Stimulated activated CD4-positive, alpha-beta T cell treated with anti-CD3 and anti-CD28 coated beads, Interleukin-2, amount 100 ng/mL, for 24 hours (primary cell): ENCODE data around the gene REXO1.

Source experiments
- DNase-seq, 2 donors: peaks; one replicate each; pipeline ENCODE4 v3.0.0-alpha.2; 2020

REXO1 gene

GRCh38 chr19:1860821-1861598 lies 12.7 kb upstream of the REXO1 start:
- no peak for DNase-seq

DNA sequence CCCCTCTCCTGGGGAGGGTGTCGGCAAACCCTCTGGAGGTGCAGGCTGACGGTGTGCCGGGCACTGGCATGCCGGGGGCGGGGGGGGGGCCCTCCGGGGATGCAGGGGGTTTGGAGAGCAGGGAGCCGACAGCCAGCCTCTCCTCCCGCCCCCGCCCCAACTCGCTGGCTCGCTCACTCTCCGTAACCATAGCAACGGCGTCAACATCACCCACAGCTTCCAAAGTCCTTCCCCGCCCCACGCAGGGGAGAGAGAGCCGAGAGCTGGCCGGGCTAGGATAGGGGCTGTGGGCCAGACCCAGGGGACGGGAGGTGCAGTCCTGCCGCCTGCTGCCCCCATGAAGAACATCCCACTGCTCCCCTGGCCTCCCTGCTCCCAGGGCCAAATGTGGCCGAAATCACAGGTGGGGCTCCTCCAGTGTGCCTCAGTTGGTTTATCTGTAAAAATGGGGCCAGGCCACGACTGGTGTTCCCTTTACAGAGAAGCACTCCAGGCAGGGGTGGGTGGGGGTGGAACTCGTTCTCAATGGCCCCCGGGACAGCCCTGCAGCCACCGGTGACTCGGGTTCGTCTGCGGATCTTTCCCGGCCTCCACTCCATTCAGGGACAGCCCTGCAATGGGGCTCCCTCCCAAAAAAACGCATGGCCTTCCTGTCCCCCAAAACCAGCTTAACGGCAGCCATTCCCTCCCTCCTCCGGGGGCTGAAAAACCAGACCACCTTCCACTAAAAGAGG lies 11.9 kb upstream of the REXO1 start:
- peak in 1 of 2 donors; percentile 64 for DNase-seq

DNA sequence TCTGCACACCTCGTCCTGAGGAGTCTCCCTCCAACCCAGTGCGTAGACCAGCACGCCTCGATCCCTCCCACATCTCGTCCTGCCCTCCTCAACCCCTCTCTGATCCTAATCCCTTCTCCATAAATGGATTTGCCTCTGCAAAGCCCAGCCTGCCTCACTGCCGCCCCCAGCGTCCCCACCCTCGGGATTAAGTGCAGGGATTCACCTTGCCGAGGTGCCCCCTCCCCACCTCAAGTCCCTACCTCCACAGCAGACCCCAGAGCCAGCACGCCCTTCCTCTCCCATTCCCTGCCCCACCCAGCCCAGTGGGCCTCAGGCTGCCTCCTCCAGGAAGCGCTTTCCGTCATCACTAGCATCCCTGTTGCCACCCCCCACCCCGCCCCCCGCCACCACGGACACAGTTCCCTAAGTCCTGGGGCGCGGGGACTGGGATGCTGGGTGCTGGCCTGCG lies 11.1 kb upstream of the REXO1 start:
- DNase-seq, result no peak

GRCh38 chr19:1858412-1859081 lies 10.3 kb upstream of the REXO1 start:
- DNase-seq, result no peak

DNA sequence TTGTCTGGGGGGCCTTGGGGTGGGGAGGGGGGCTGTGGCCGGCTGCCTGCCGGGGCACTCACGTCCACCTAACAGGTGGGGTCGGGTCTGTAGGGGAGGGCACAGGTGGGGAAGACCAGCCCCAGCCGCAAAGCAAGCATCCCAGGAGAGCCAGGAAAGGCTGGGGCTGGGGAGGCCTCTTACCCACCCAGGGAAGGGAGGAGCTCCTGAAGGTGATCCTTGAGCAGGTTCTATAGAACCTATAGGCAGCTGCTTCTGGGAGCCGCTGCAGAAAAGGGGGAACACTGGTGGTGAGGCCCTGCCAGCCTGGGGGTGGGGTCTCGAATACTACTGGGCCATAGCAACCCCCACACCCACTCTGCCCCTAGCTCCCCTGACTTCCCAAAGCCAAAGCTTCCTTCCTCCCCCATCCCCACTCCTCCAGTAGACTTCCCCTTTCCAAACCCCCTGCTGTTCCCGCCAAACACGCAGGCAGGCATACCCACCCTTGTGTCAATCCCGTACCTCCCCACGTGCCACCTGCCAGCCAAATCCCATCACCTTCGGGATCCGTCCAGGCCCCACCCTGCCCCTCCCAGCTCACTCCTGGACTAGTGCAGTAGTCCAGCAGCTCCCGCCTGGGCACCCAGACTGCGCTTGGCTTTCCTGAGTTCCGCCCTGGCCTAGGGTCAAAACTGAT lies 9.5 kb upstream of the REXO1 start:
- DNase-seq, result no peak

DNA sequence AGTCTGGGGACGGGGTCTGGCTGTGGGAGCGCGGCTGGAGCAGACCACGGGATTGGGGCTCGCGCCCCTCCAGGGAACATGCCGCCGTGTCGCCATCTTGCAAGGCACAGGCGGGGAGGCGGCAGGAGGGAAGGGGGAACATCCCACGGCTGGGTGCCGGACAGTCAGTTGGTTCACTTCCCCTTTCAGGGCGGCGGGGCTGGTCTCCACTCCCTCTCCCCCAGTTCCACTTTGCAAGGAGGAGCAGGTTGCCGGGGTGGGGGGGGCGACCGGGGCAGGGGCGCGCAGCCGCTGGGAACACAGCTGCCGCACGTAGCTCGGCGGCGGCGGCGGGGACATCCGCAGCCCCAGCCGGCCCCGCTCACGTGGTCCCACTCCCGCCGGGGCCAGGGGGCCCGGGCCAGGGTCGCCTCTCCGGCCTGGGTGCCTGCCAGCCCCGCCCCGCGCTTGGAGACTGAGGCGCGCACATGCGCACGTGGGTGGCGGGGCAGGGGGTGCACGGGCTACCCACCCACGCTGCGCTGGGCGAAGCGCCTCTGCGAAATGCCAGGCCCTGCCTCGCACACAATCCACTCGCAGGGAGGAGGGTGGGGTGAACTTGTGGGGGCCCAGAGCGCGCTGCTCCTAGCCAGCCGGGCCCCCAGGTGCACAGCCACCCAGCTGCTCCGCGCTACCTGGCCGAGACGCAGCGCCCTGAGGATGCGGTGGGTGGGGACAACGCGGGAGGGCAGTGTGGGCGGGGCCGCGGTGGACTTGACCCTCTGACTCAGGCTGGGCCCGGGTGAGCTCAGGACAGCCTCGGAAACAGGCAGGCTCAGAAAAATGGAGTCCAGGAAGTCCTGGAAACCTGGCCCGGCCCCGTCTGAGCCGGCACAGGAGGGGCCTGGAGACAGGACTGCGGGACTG lies 8.7 kb upstream of the REXO1 start:
- peak; percentile 44 to 67 for DNase-seq

DNA sequence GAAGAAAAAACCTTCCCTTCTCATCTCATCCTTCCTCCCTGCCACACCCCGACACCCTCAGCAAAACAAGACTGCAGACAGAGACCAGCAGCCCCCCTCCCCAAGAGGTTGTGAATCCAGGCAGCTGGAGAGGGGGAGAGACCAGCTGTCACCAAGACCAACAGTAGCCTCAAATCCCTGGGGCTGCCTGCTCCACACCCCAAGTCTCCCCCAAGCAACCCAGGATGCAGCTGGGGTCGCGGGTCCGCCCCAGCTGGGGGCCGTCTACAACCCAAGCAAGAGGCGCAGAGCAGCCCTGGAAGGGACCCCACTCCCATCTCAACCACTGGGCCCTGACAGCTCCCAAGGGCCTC lies 8.0 kb upstream of the REXO1 start:
- no peak for DNase-seq

DNA sequence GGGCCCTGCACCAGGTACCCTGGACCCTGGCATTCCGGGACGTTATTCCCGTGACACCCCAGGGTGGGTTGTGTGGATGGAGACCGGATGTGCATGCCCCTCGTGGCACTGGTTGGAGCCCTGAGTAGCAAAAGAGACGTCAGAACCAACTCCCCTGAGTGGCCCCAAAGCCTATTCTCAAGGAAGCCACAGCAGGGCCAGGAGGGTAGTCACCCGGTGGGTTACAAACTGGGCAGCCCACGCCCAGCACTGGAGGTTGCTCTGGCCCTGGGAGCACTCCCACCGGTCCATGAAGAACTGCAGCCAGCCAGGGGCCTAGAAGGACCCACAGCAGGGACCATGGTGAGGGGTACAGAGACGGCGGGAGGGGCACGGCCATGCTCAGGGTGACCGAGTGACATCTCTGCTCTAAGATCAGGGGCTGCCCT lies 7.6 kb upstream of the REXO1 start:
- peak in 1 of 2 donors; percentile 50 for DNase-seq

DNA sequence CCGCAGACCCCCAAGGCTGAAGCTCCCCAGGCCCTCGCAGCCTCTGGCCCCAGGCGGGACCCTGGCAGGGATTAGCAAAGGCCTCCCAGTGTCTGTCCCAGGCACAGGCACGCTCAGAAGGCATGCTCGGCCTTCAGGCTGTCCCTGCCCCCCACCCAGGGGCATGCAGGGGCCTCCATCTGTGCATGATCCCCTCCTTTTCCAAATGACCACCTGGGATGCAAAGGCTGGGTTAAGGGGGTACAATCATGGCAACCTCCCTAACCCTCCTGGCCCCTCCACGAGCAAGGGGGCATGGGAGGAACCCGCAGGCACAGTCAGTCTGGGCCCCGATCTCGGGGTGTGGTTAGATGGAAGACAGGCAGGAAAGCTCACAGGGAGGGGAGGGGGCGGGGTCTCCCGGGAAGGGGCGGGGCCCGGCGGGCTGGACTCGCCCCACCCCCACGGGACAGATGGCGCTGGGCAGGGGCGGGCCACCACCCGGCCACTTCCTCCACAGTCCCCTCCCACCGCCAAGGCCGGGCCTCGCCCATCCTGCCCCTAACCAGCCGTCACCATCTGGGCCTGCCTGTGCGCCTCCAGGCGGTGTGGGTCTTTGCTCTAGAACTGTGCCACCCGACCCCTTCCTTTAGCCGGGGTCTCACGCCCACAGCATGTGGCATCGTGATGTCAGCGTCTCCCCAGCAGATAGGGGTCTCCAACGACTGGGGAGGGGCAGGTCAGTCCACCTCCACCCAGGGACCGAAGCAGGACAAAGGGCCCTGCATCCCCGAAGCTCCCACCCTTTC lies 7.0 kb upstream of the REXO1 start:
- peak; percentile 76 to 89 for DNase-seq

DNA sequence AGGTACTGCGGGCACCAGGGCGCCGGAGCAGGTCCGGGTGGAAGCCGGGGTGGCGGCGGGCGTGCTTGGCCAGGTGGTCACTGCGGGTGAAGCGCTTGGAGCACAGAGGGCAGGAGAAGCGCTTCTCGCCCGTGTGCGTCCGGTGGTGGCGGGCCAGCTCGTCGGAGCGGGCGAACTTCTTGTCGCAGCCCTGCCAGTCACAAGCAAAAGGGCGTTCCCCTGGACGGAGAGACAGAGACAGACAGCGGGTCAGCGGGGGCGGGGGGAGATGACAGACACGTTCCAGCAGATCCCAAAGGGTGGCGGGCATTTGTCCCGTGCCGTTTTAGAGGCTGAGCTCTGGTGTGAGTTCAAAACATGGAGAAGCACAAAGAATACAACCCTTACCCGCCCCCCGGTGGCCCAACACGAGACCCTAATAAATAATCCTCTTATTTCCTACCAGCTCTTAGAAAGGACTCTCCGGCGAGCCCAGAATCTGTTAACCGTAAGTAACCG lies 6.3 kb upstream of the REXO1 start:
- DNase-seq, result no peak

DNA sequence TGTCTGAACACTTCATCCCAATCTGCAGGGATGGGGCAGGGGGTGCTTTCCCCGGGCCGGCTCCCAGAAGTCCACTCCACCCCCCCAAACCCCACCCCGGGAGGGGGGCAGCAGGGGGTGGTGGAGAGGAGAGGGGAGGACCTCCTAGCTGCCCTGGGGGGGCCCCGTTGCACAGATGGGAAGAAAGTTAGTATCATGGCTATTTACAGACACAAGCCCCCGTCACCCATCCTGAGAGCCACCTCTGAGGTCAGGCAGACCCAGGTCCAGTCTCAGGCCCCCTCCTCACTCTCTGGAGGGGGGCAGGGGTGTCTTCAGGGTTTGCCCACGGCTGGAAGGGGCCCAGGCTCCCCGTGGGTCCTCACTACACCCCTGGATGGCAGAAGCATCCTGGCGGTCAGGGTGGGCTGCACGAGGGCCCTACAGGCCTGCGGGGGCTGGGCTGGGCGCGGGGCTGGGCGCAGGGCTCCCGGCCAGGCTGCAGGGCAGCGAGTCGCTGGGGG lies 5.8 kb upstream of the REXO1 start:
- no peak for DNase-seq

DNA sequence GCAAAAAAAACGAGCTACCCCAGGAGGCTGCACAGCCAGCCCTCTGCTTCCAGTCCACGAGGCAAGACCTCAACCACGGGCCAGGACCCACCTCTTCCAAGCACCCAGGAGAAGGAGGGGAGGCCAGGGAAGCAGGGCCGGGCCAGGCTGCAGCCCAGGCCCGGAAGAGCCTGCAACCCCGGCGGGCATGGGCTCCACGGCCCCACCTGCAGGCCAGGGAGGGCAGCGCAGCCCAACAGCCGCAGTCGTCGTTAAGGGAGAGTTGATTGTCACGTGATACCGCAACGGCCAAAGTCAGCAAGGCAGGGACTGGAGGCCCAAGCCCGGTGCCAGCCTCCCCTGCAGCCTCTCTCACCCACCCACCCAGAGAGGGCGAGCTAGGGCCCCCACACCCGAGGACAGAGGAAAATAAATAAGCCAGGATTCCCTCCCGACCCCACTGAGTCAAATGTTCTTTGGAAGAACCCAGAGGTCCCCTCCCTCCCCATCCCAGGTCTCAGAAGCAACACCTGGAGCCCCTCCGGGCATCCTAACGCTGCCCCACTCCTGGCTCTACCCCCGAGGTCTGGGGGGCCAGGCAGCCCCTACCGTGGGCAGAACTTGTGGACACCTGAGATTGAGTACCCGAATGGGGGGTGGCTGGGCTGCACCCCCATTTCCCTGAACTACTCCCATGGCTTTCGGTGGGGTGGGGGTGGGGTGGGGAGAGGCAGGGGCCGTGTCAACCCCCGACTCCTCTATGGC lies 5.2 kb upstream of the REXO1 start:
- peak; percentile 85 to 89 for DNase-seq

- no peak for DNase-seq
Observed at GRCh38 chr19:1852581-1853128, 4.4 kb upstream of the REXO1 start.

DNA sequence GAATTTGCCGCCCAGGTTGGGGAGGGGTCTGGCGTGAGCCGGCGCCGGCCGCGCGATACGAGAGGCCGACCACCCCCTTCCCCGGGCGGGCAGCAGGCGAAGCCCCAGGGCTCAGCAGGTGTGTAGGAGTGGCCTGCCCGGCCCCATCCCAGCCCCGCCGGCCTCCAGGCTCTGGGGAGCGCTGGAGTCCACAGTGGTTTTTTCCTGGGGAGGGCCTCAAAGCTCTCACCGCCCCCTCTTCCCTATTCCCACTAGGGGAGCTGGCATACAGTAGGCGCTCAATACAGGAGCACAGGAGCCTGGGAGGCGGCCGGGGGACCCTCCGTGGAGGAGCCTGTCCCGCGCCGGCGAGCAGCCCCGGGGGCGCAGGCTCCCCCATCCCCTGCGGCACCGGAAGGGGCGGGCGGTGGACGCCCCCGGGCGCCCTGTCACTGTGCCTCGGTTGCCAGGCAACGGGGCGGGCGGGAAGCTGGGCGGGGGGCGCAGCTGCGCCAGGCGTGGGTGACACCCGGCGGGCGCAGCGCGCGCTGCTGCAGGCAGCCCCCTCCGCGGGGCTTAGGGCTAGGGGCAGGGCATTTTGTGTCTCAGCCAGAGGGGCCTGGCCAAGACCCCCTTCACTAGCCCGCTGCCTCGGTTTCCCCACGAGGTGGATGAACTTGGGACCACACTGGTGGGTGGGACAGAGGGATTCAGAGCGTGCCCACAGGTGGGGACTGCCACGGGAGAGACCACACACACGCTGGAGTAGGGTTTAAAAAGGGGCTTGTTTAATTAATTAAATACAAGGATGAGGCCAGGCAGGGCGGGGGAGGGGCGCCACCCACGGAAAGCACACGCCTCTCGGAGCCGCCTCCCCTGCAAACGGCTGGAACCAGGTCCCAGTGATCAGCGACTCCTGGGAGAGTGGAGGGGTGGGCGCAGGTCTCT lies 3.6 kb upstream of the REXO1 start:
- peak; percentile 58 to 66 for DNase-seq

GRCh38 chr19:1850809-1851653 lies 2.7 kb upstream of the REXO1 start:
- no peak for DNase-seq

DNA sequence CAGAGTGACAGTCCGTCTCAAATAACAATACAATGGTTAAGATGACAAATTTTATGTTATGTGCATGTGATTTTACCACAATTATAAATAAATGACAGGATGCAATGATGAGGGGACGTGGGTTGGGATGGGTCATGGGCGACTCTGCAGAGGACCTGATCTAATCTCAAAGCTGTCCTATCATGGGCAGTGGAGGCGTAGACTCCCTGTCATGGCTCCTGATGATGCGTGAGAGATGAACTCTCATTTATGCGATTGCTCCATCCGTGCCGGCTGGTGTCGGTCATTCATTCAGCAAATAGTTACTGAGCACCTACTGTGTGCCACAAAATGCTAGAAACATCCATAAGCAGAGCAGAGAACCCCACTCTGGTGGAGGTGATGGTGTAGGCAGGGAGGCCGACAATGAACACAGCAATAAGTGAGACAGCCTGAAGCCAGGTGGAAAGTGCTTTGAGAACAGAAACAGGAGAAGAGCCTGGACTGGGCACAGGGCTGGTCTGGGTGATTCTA lies 1.7 kb upstream of the REXO1 start:
- no peak for DNase-seq

GRCh38 chr19:1849132-1849474 lies 820 bp upstream of the REXO1 start:
- DNase-seq, result no peak
